ENCODE results near the gene WRNIP1. TPM values are rescaled to one million over a fixed set of nuclear protein-coding genes. Genes with fewer than 3 reads are reported as not detected.

Gene WRNIP1
- total and polyA plus RNA-seq, 10 of the 15 experiments (the other 5 are each of a cell fraction or from before 2014, with no cell fraction given): 9.3 to 30.5 (median 24.3) TPM

DNA sequence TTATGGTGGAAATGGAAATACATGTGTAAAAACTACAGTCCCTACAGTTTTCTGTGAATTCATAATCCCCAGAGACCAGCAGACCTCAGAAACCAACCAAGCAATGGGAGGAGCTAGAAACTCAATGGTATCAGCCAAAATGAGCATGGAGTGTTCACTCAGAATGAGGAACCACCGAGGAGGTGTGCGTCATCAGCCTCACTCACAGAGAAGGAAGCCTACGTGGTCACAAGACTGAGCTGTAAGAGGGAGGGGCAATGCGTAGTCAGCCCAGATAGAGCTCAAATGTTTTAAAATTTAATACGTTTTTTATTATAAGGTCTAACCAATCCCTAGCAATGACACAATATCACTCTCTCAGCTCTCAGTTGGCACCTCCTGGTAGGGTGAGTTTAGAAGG is 31.9 kb upstream of the WRNIP1 start (continued):
- TF ChIP-seq EP300 (IDR thresholded peaks at IDR 0.05; ENCODE audit: borderline replicate concordance in 1 of 2, control insufficient read depth in 1 of 2, low read depth in 2 of 2, low read length in 2 of 2) (peak in 1 of 2 experiments; percentile 23; a peak in 2 of 4 replicates), ZZZ3 (IDR thresholded peaks at IDR 0.05; ENCODE audit: control insufficient read depth, insufficient read length, low read depth) (no peak), FOS (IDR thresholded peaks at IDR 0.05; ENCODE audit: borderline replicate concordance, extremely low read depth, insufficient read length) (no peak), IRF3 (IDR thresholded peaks at IDR 0.05) (no peak), RUNX3 (IDR thresholded peaks at IDR 0.05; ENCODE audit: low read length) (peak; percentile 79), ELK1 (IDR thresholded peaks at IDR 0.05; ENCODE audit: low read depth, low read length) (no peak), CREM (IDR thresholded peaks at IDR 0.05; ENCODE audit: low read depth) (peak; percentile 74), SMAD5 (IDR thresholded peaks at IDR 0.05; ENCODE audit: low read depth) (no peak), MEF2B (IDR thresholded peaks at IDR 0.05; ENCODE audit: partially characterized antibody, poor library complexity, severe bottlenecking) (peak; percentile 96), CREB1 (IDR thresholded peaks at IDR 0.05; ENCODE audit: low read depth) (peak; percentile 63), TCF3 (IDR thresholded peaks at IDR 0.05; ENCODE audit: borderline replicate concordance, insufficient read depth, low read depth, low read length) (no peak), BCL11A (IDR thresholded peaks at IDR 0.05; ENCODE audit: low read depth, low read length) (no peak), SPI1 (IDR thresholded peaks at IDR 0.05; ENCODE audit: borderline replicate concordance, insufficient read depth, low read depth, low read length) (peak; percentile 76; the same call in 1 of the 2 replicates), RELA (IDR thresholded peaks at IDR 0.05; ENCODE audit: borderline replicate concordance, partially characterized antibody) (no peak), MTA2 (IDR thresholded peaks at IDR 0.05; ENCODE audit: low read depth) (peak; percentile 39; the same call in 1 of the 2 replicates), BHLHE40 (IDR thresholded peaks at IDR 0.05; ENCODE audit: borderline replicate concordance in 1 of 2, low read depth in 2 of 2, low read length in 1 of 2) (peak; percentile 39 to 60; a peak in 2 of 4 replicates), ATF7 (IDR thresholded peaks at IDR 0.05; ENCODE audit: low read depth) (peak; percentile 61)
- TF ChIP-seq, protein P1, sequence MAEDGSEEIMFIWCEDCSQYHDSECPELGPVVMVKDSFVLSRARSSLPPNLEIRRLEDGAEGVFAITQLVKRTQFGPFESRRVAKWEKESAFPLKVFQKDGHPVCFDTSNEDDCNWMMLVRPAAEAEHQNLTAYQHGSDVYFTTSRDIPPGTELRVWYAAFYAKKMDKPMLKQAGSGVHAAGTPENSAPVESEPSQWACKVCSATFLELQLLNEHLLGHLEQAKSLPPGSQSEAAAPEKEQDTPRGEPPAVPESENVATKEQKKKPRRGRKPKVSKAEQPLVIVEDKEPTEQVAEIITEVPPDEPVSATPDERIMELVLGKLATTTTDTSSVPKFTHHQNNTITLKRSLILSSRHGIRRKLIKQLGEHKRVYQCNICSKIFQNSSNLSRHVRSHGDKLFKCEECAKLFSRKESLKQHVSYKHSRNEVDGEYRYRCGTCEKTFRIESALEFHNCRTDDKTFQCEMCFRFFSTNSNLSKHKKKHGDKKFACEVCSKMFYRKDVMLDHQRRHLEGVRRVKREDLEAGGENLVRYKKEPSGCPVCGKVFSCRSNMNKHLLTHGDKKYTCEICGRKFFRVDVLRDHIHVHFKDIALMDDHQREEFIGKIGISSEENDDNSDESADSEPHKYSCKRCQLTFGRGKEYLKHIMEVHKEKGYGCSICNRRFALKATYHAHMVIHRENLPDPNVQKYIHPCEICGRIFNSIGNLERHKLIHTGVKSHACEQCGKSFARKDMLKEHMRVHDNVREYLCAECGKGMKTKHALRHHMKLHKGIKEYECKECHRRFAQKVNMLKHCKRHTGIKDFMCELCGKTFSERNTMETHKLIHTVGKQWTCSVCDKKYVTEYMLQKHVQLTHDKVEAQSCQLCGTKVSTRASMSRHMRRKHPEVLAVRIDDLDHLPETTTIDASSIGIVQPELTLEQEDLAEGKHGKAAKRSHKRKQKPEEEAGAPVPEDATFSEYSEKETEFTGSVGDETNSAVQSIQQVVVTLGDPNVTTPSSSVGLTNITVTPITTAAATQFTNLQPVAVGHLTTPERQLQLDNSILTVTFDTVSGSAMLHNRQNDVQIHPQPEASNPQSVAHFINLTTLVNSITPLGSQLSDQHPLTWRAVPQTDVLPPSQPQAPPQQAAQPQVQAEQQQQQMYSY (CRISPR knock-in tag; IDR thresholded peaks at IDR 0.05): no peak
- TF ChIP-seq, protein P2, sequence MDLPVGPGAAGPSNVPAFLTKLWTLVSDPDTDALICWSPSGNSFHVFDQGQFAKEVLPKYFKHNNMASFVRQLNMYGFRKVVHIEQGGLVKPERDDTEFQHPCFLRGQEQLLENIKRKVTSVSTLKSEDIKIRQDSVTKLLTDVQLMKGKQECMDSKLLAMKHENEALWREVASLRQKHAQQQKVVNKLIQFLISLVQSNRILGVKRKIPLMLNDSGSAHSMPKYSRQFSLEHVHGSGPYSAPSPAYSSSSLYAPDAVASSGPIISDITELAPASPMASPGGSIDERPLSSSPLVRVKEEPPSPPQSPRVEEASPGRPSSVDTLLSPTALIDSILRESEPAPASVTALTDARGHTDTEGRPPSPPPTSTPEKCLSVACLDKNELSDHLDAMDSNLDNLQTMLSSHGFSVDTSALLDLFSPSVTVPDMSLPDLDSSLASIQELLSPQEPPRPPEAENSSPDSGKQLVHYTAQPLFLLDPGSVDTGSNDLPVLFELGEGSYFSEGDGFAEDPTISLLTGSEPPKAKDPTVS (IDR thresholded peaks at IDR 0.05; ENCODE audit: low read depth, low read length): no peak
- TF ChIP-seq, protein P3, sequence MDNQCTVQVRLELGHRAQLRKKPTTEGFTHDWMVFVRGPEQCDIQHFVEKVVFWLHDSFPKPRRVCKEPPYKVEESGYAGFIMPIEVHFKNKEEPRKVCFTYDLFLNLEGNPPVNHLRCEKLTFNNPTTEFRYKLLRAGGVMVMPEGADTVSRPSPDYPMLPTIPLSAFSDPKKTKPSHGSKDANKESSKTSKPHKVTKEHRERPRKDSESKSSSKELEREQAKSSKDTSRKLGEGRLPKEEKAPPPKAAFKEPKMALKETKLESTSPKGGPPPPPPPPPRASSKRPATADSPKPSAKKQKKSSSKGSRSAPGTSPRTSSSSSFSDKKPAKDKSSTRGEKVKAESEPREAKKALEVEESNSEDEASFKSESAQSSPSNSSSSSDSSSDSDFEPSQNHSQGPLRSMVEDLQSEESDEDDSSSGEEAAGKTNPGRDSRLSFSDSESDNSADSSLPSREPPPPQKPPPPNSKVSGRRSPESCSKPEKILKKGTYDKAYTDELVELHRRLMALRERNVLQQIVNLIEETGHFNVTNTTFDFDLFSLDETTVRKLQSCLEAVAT (IDR thresholded peaks at IDR 0.05): 0 out of 2 replicates have a peak, but pooled peaks have one; percentile 26

Measured in GM12878 (cell line).